ENCODE data around the gene PLEKHM3. TPM values are rescaled to one million over a fixed set of nuclear protein-coding genes. Genes with fewer than 3 reads are reported as not detected.

The PLEKHM3 gene
- total RNA-seq, 1 experiment from 2014 or later = 25.8 TPM

GRCh38 chr2:207787800-207788199, 237.5 kb downstream of the PLEKHM3 start:
- in situ Hi-C loops (cut with HindIII; ENCODE audit: low sequenced_read_pairs) = no loop called here
- DNase-seq (ENCODE audit: low spot score) = no peak

GRCh38 chr2:207787017-207787416, 238.3 kb downstream of the PLEKHM3 start:
- DNase-seq (ENCODE audit: low spot score) = no peak
- in situ Hi-C loops (cut with HindIII; ENCODE audit: low sequenced_read_pairs) = no loop called here

- in situ Hi-C loops (cut with HindIII; ENCODE audit: low sequenced_read_pairs) = no loop called here
- DNase-seq (ENCODE audit: low spot score) = no peak
These were observed 240.4 kb downstream of the PLEKHM3 start for GRCh38 chr2:207784898-207785297.

GRCh38 chr2:207783514-207783913, 241.8 kb downstream of the PLEKHM3 start:
- in situ Hi-C loops (cut with HindIII; ENCODE audit: low sequenced_read_pairs) = no loop called here
- DNase-seq (ENCODE audit: low spot score) = no peak

- in situ Hi-C loops (cut with HindIII; ENCODE audit: low sequenced_read_pairs) = no loop called here
These were observed 242.9 kb downstream of the PLEKHM3 start for GRCh38 chr2:207782238-207783030.

GRCh38 chr2:207779523-207779922, 245.8 kb downstream of the PLEKHM3 start:
- no peak for DNase-seq (ENCODE audit: low spot score)
- in situ Hi-C loops (cut with HindIII; ENCODE audit: low sequenced_read_pairs) = no loop called here

More at GRCh38 chr2:207782238-207783030, 242.9 kb downstream of the PLEKHM3 start:
- no peak for DNase-seq (ENCODE audit: low spot score)

GRCh38 chr2:207778298-207778882, 246.9 kb downstream of the PLEKHM3 start:
- in situ Hi-C loops (cut with HindIII; ENCODE audit: low sequenced_read_pairs) = no loop called here
- no peak for DNase-seq (ENCODE audit: low spot score)

- DNase-seq (ENCODE audit: low spot score) = no peak
- in situ Hi-C loops (cut with HindIII; ENCODE audit: low sequenced_read_pairs) = no loop called here
These were observed 248.2 kb downstream of the PLEKHM3 start for GRCh38 chr2:207777124-207777523.

- in situ Hi-C loops (cut with HindIII; ENCODE audit: low sequenced_read_pairs) = no loop called here
These were observed 249.9 kb downstream of the PLEKHM3 start for GRCh38 chr2:207775473-207775872.

GRCh38 chr2:207772844-207773205, 252.5 kb downstream of the PLEKHM3 start:
- no peak for DNase-seq (ENCODE audit: low spot score)
- in situ Hi-C loops (cut with HindIII; ENCODE audit: low sequenced_read_pairs) = no loop called here

More at GRCh38 chr2:207775473-207775872, 249.9 kb downstream of the PLEKHM3 start:
- no peak for DNase-seq (ENCODE audit: low spot score)

- DNase-seq (ENCODE audit: low spot score) = no peak
- in situ Hi-C loops (cut with HindIII; ENCODE audit: low sequenced_read_pairs) = no loop called here
These were observed 253.1 kb downstream of the PLEKHM3 start for GRCh38 chr2:207772081-207772843.

GRCh38 chr2:207771421-207771820, 253.9 kb downstream of the PLEKHM3 start:
- in situ Hi-C loops (cut with HindIII; ENCODE audit: low sequenced_read_pairs) = no loop called here

More at GRCh38 chr2:207771421-207771820, 253.9 kb downstream of the PLEKHM3 start:
- DNase-seq (ENCODE audit: low spot score) = no peak

Other genes with a start within 250 kb of the PLEKHM3 start
- gene CRYGD, start 99.0 kb upstream of the PLEKHM3 start, total RNA-seq (2014; rRNA removed; shearing (Covaris generic)) = not detected in 2 replicates
- gene CRYGC, start 104.3 kb upstream of the PLEKHM3 start, total RNA-seq (2014; rRNA removed; shearing (Covaris generic)) = 7.2 and 9.0 TPM in 2 replicates
- gene CRYGB, start 120.6 kb upstream of the PLEKHM3 start, total RNA-seq (2014; rRNA removed; shearing (Covaris generic)) = not detected in 2 replicates
- gene CRYGA, start 138.1 kb upstream of the PLEKHM3 start, total RNA-seq (2014; rRNA removed; shearing (Covaris generic)) = not detected in 2 replicates
- gene C2orf80, start 164.5 kb upstream of the PLEKHM3 start, total RNA-seq (2014; rRNA removed; shearing (Covaris generic)) = 7.4 and 30.2 TPM in 2 replicates
- 440 and 536 TPM in 2 replicates for gene IDH1, start 229.5 kb upstream of the PLEKHM3 start, total RNA-seq (2014; rRNA removed; shearing (Covaris generic))
- 21.2 and 29.2 TPM in 2 replicates for gene PIKFYVE, start 240.7 kb upstream of the PLEKHM3 start, total RNA-seq (2014; rRNA removed; shearing (Covaris generic))